HEK293 (cell line): ENCODE results near the gene RASD1.

Source experiments
- YY1 ChIP-seq: fragments of 450-650 bp; formaldehyde crosslinking; IDR thresholded peaks from 2 replicates; pipeline ENCODE4 v1.5.1; 2018; ENCODE audit warnings: missing biosample characterization, missing genetic modification characterization
- ZBTB8A ChIP-seq: fragments of 450-650 bp; formaldehyde crosslinking; IDR thresholded peaks from 2 replicates; pipeline ENCODE4 v1.5.1; 2016; ENCODE audit warnings: missing biosample characterization, missing genetic modification characterization
- ZNF274 ChIP-seq, 2 experiments: fragments of 200-500 bp in 1 of 2; fragments of 450-650 bp in 1 of 2; sonication (Bioruptor generic) in 1 of 2; formaldehyde crosslinking in 1 of 2; IDR thresholded peaks; 2 replicates each; pipeline versions ENCODE4 v1.5.1 to v1.6.1; 2014 to 2016; ENCODE audit warnings: borderline replicate concordance in 1 of 2, inconsistent platforms in 1 of 2, low read length in 1 of 2, missing biosample characterization in 1 of 2, missing genetic modification characterization in 1 of 2
- ZNF391 ChIP-seq: fragments of 450-650 bp; formaldehyde crosslinking; IDR thresholded peaks from 2 replicates; pipeline ENCODE4 v1.5.1; 2016; ENCODE audit warnings: low read depth, missing biosample characterization, missing genetic modification characterization, borderline replicate concordance
- ZNF561 ChIP-seq: fragments of 450-650 bp; IDR thresholded peaks from 2 replicates; pipeline ENCODE4 v1.5.1; 2018; ENCODE audit warnings: missing biosample characterization, missing genetic modification characterization, borderline replicate concordance
- ZNF677 ChIP-seq: fragments of 450-650 bp; IDR thresholded peaks from 2 replicates; pipeline ENCODE4 v1.5.0; 2018; ENCODE audit warnings: missing biosample characterization, mild to moderate bottlenecking, missing genetic modification characterization, moderate library complexity
- ZNF792 ChIP-seq: fragments of 450-650 bp; formaldehyde crosslinking; IDR thresholded peaks from 2 replicates; pipeline ENCODE4 v1.5.1; 2016; ENCODE audit warnings: missing biosample characterization, missing genetic modification characterization
- ZNF837 ChIP-seq: fragments of 450-650 bp; formaldehyde crosslinking; IDR thresholded peaks from 2 replicates; pipeline ENCODE4 v1.5.1; 2016; ENCODE audit warnings: missing biosample characterization, missing genetic modification characterization
- TF ChIP-seq, protein P1 (sequence below): fragments of 450-650 bp; formaldehyde crosslinking; IDR thresholded peaks from 2 replicates; pipeline ENCODE4 v1.5.1; 2016; ENCODE audit warnings: missing biosample characterization, missing genetic modification characterization
- TF ChIP-seq, protein P2 (sequence below): fragments of 450-650 bp; formaldehyde crosslinking; IDR thresholded peaks from 2 replicates; pipeline ENCODE4 v1.5.1; 2016; ENCODE audit warnings: missing biosample characterization, missing genetic modification characterization
- TF ChIP-seq, protein P3 (sequence below): fragments of 450-650 bp; formaldehyde crosslinking; IDR thresholded peaks from 2 replicates; pipeline ENCODE4 v1.5.1; 2016; ENCODE audit warnings: missing biosample characterization, missing genetic modification characterization
- TF ChIP-seq, protein P4 (sequence below): fragments of 450-650 bp; formaldehyde crosslinking; IDR thresholded peaks from 2 replicates; pipeline ENCODE4 v1.5.1; 2016; ENCODE audit warnings: missing biosample characterization, missing genetic modification characterization, low read depth

DNA sequence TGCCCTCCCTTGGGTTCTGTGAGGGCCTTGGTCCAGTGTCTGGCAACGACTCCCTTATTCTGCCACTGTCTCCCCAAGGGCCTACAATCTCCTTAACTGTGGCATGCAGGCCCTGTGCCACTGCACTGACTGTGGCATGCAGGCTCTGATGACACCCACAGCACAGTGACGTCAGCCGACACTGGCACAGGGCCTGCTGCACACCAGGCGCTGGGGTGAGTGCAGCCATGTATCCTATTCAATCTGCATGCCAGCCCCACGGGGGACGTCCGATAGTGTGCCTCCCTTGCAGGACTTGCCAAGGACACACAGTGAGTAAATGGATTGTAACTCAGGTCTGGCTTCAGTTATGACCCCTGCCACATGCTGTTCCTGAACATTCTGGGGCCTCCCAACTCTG is 39.8 kb upstream of the RASD1 start:
- TF ChIP-seq, protein P1, sequence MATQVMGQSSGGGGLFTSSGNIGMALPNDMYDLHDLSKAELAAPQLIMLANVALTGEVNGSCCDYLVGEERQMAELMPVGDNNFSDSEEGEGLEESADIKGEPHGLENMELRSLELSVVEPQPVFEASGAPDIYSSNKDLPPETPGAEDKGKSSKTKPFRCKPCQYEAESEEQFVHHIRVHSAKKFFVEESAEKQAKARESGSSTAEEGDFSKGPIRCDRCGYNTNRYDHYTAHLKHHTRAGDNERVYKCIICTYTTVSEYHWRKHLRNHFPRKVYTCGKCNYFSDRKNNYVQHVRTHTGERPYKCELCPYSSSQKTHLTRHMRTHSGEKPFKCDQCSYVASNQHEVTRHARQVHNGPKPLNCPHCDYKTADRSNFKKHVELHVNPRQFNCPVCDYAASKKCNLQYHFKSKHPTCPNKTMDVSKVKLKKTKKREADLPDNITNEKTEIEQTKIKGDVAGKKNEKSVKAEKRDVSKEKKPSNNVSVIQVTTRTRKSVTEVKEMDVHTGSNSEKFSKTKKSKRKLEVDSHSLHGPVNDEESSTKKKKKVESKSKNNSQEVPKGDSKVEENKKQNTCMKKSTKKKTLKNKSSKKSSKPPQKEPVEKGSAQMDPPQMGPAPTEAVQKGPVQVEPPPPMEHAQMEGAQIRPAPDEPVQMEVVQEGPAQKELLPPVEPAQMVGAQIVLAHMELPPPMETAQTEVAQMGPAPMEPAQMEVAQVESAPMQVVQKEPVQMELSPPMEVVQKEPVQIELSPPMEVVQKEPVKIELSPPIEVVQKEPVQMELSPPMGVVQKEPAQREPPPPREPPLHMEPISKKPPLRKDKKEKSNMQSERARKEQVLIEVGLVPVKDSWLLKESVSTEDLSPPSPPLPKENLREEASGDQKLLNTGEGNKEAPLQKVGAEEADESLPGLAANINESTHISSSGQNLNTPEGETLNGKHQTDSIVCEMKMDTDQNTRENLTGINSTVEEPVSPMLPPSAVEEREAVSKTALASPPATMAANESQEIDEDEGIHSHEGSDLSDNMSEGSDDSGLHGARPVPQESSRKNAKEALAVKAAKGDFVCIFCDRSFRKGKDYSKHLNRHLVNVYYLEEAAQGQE (tag by site-specific recombination): no peak
- TF ChIP-seq ZNF792 (tag by site-specific recombination) (no peak), ZNF677 (no peak), ZNF561 (no peak), ZBTB8A (no peak), YY1 (tag by site-specific recombination) (no peak), ZNF837 (tag by site-specific recombination) (no peak), ZNF274 (IDR thresholded peaks at IDR 0.05; ENCODE audit: low read length) (no peak), ZNF274 (tag by site-specific recombination; IDR thresholded peaks at IDR 0.05; ENCODE audit: borderline replicate concordance) (no peak), ZNF391 (tag by site-specific recombination) (no peak)
- TF ChIP-seq, protein P2, sequence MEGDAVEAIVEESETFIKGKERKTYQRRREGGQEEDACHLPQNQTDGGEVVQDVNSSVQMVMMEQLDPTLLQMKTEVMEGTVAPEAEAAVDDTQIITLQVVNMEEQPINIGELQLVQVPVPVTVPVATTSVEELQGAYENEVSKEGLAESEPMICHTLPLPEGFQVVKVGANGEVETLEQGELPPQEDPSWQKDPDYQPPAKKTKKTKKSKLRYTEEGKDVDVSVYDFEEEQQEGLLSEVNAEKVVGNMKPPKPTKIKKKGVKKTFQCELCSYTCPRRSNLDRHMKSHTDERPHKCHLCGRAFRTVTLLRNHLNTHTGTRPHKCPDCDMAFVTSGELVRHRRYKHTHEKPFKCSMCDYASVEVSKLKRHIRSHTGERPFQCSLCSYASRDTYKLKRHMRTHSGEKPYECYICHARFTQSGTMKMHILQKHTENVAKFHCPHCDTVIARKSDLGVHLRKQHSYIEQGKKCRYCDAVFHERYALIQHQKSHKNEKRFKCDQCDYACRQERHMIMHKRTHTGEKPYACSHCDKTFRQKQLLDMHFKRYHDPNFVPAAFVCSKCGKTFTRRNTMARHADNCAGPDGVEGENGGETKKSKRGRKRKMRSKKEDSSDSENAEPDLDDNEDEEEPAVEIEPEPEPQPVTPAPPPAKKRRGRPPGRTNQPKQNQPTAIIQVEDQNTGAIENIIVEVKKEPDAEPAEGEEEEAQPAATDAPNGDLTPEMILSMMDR: no peak
- TF ChIP-seq, protein P3, sequence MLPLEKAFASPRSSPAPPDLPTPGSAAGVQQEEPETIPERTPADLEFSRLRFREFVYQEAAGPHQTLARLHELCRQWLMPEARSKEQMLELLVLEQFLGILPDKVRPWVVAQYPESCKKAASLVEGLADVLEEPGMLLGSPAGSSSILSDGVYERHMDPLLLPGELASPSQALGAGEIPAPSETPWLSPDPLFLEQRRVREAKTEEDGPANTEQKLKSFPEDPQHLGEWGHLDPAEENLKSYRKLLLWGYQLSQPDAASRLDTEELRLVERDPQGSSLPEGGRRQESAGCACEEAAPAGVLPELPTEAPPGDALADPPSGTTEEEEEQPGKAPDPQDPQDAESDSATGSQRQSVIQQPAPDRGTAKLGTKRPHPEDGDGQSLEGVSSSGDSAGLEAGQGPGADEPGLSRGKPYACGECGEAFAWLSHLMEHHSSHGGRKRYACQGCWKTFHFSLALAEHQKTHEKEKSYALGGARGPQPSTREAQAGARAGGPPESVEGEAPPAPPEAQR (tag by site-specific recombination): no peak
- TF ChIP-seq, protein P4, sequence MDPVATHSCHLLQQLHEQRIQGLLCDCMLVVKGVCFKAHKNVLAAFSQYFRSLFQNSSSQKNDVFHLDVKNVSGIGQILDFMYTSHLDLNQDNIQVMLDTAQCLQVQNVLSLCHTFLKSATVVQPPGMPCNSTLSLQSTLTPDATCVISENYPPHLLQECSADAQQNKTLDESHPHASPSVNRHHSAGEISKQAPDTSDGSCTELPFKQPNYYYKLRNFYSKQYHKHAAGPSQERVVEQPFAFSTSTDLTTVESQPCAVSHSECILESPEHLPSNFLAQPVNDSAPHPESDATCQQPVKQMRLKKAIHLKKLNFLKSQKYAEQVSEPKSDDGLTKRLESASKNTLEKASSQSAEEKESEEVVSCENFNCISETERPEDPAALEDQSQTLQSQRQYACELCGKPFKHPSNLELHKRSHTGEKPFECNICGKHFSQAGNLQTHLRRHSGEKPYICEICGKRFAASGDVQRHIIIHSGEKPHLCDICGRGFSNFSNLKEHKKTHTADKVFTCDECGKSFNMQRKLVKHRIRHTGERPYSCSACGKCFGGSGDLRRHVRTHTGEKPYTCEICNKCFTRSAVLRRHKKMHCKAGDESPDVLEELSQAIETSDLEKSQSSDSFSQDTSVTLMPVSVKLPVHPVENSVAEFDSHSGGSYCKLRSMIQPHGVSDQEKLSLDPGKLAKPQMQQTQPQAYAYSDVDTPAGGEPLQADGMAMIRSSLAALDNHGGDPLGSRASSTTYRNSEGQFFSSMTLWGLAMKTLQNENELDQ (tag by site-specific recombination): no peak
